K562 (cell line): Measurements from ENCODE around the gene RCSD1. TPM values are rescaled to one million over a fixed set of nuclear protein-coding genes. Genes with fewer than 3 reads are reported as not detected.
A peak's percentile ranks its signal among the peaks of the same experiment; 100 is the strongest.

Source experiments
- ARHGAP35 ChIP-seq: fragments of 450-650 bp; IDR thresholded peaks from 2 replicates; pipeline ENCODE4 v1.6.1; 2018; ENCODE audit not compliant: partially characterized antibody
- BCOR ChIP-seq: fragments of 450-650 bp; IDR thresholded peaks from 2 replicates; pipeline ENCODE4 v1.6.1; 2016
- BMI1 ChIP-seq: fragments of 150-350 bp; IDR thresholded peaks from 2 replicates; pipeline ENCODE4 v1.6.1; 2014; ENCODE audit warnings: low read length
- CBFA2T2 ChIP-seq: fragments of 450-650 bp; conservative IDR thresholded peaks from 2 replicates; pipeline ENCODE4 v1.6.1; 2017; ENCODE audit warnings: mild to moderate bottlenecking
- COPS2 ChIP-seq: fragments of 450-650 bp; conservative IDR thresholded peaks from 2 replicates; pipeline ENCODE4 v1.6.1; 2016; ENCODE audit warnings: mild to moderate bottlenecking, moderate library complexity
- E2F3 ChIP-seq: fragments of 250-450 bp; sonication (Bioruptor Pico); IDR thresholded peaks from 2 replicates; pipeline ENCODE4 v1.4.0; 2020; ENCODE audit warnings: mild to moderate bottlenecking
- KLF13 ChIP-seq: fragments of 450-650 bp; IDR thresholded peaks from 2 replicates; pipeline ENCODE4 v1.6.1; 2016; ENCODE audit warnings: missing genetic modification characterization, low read depth, mild to moderate bottlenecking, missing compliant biosample characterization, moderate library complexity, borderline replicate concordance
- NFATC3 ChIP-seq: fragments of 450-650 bp; IDR thresholded peaks from 2 replicates; pipeline ENCODE4 v1.6.1; 2017; ENCODE audit warnings: mild to moderate bottlenecking
- NKRF ChIP-seq: fragments of 450-650 bp; IDR thresholded peaks from 2 replicates; pipeline ENCODE4 v1.6.1; 2016; ENCODE audit warnings: borderline replicate concordance
- NR2C2 ChIP-seq, 2 experiments: fragments of 200-800 bp in 1 of 2; sonication (Bioruptor generic) in 1 of 2; sonication (generic) in 1 of 2; formaldehyde crosslinking in 1 of 2; IDR thresholded peaks; 2 replicates each; pipeline versions ENCODE4 v1.6.1 to v1.8.0; 2016 to 2022; ENCODE audit warnings: mild to moderate bottlenecking in 1 of 2, missing compliant biosample characterization in 1 of 2, missing genetic modification characterization in 1 of 2, missing genetic modification reagents in 1 of 2
- PHF20 ChIP-seq: fragments of 450-650 bp; IDR thresholded peaks from 2 replicates; pipeline ENCODE4 v1.6.1; 2018; ENCODE audit not compliant: partially characterized antibody
- POLR3G ChIP-seq: IDR thresholded peaks from 2 replicates; pipeline ENCODE4 v1.6.1; 2011; ENCODE audit not compliant: insufficient read length, insufficient replicate concordance; ENCODE audit errors: extremely low read depth
- RBM34 ChIP-seq: fragments of 200-400 bp; formaldehyde crosslinking; IDR thresholded peaks from 2 replicates; pipeline ENCODE4 v1.6.1; 2018; ENCODE audit warnings: low read length, borderline replicate concordance; ENCODE audit not compliant: insufficient read depth
- RHOXF2B ChIP-seq: fragments of 250-450 bp; sonication (Bioruptor Pico); conservative IDR thresholded peaks from 2 replicates; pipeline ENCODE4 v1.5.1; 2021
- SP2 ChIP-seq: IDR thresholded peaks from 2 replicates; pipeline ENCODE4 v1.6.1; 2011; ENCODE audit warnings: mild to moderate bottlenecking, low read depth, low read length, moderate library complexity; ENCODE audit not compliant: poor library complexity, severe bottlenecking; ENCODE audit errors: extremely low read depth
- TARDBP ChIP-seq: fragments of 450-650 bp; IDR thresholded peaks from 2 replicates; pipeline ENCODE4 v1.6.1; 2016
- TBL1XR1 ChIP-seq, 2 experiments: IDR thresholded peaks; 2 replicates each; pipeline ENCODE4 v1.6.1; 2012; ENCODE audit warnings: improper control_type of control experiment in 2 of 2, low read length in 2 of 2, mild to moderate bottlenecking in 1 of 2
- TBP ChIP-seq: optimal IDR thresholded peaks from 2 replicates; pipeline ENCODE3; 2011; ENCODE audit warnings: low read depth, low read length, improper control_type of control experiment
- ZBTB12 ChIP-seq: fragments of 250-450 bp; sonication (Bioruptor Pico); IDR thresholded peaks from 2 replicates; pipeline ENCODE4 v1.4.0; 2020
- ZNF347 ChIP-seq: fragments of 450-650 bp; formaldehyde crosslinking; IDR thresholded peaks from 2 replicates; pipeline ENCODE4 v1.4.0; 2020; ENCODE audit warnings: low read depth, mild to moderate bottlenecking, moderate library complexity
- ZNF398 ChIP-seq: fragments of 250-450 bp; sonication (Bioruptor Pico); IDR thresholded peaks from 2 replicates; pipeline ENCODE4 v1.8.0; 2021; ENCODE audit warnings: moderate library complexity, mild to moderate bottlenecking, inconsistent platforms
- ZNF445 ChIP-seq: fragments of 250-450 bp; sonication (Bioruptor Pico); IDR thresholded peaks from 2 replicates; pipeline ENCODE4 v1.4.0; 2020; ENCODE audit warnings: low read depth, mild to moderate bottlenecking, moderate library complexity
- ZNF584 ChIP-seq: fragments of 200-800 bp; sonication (Bioruptor generic); IDR thresholded peaks from 2 replicates; pipeline ENCODE4 v1.6.1; 2016; ENCODE audit warnings: low read depth, mild to moderate bottlenecking, missing genetic modification characterization, missing compliant biosample characterization
- polyA plus RNA-seq, 8 experiments: library from polyadenylated mRNA; depleted of rRNA in 4 of 8; stranded (reverse) in 5 of 8; unstranded in 3 of 8; fragments of >200 nt; fragmentation: Nextera tagmentation in 2 of 8; fragmentation: Illumina TruSeq in 1 of 8; extraction: Ambion mirVana in 2 of 8; extraction: Trizol in 1 of 8; gene quantifications; 2 replicates each; pipeline versions ENCODE4 v1.2.1 to v1.2.3, GENCODE V29; 2011 to 2014; ENCODE audit warnings: inconsistent platforms in 1 of 8, missing spikeins in 1 of 8
- total RNA-seq, 7 experiments: library from RNA; depleted of rRNA in 6 of 7; stranded (reverse); fragments of >200 nt in 6 of 7; fragmentation: Illumina TruSeq in 2 of 7; extraction: Trizol in 2 of 7; gene quantifications; 2 replicates each; pipeline versions ENCODE4 v1.2.1 to v1.2.3, GENCODE V29; 2011 to 2021; ENCODE audit warnings: low replicate concordance in 1 of 7

The RCSD1 gene
- total and polyA plus RNA-seq, 9 of the 15 experiments (the other 6 are each of a cell fraction or from before 2014, with no cell fraction given) = 7.8 to 69.8 (median 45.3) TPM

- no peak for TF ChIP-seq ZNF398 (CRISPR knock-in tag)
- no peak for TF ChIP-seq ZNF347 (CRISPR knock-in tag)
- peak; percentile 96 for TF ChIP-seq CBFA2T2
- TF ChIP-seq E2F3 (CRISPR knock-in tag) = 0 out of 2 replicates have a peak, but pooled peaks have one; percentile 19
- no peak for TF ChIP-seq ARHGAP35
- TF ChIP-seq NR2C2 (CRISPR knock-in tag; IDR thresholded peaks at IDR 0.05) = no peak; the same call in 1 of the 2 replicates
- peak; percentile 89 for TF ChIP-seq NR2C2 (tag; IDR thresholded peaks at IDR 0.05)
- TF ChIP-seq NFATC3 = peak; percentile 20; the same call in 1 of the 2 replicates
- TF ChIP-seq BCOR = peak; percentile 59
- TF ChIP-seq KLF13 (tag) = 0 out of 2 replicates have a peak, but pooled peaks have one; percentile 38
- TF ChIP-seq TBL1XR1 (IDR thresholded peaks at IDR 0.05; ENCODE audit: low read length in 2 of 2) = peak; percentile 74 to 81
- TF ChIP-seq BMI1 = no peak
- no peak for TF ChIP-seq POLR3G
- no peak for TF ChIP-seq RHOXF2B
- 0 out of 2 replicates have a peak, but pooled peaks have one; percentile 57 for TF ChIP-seq NKRF
- peak; percentile 65; the same call in 1 of the 2 replicates for TF ChIP-seq ZNF584
- peak; percentile 80 for TF ChIP-seq TBP
- no peak for TF ChIP-seq SP2
- TF ChIP-seq RBM34 = no peak
- no peak for TF ChIP-seq ZBTB12 (CRISPR knock-in tag)
- no peak for TF ChIP-seq TARDBP
- no peak for TF ChIP-seq PHF20
- no peak for TF ChIP-seq COPS2
- TF ChIP-seq ZNF445 (CRISPR knock-in tag) = no peak
Measured at GRCh38 chr1:167627865-167628641, 2.0 kb upstream of the RCSD1 start (continued).
